ENCODE data around the gene ADAM11. TPM values are rescaled to one million over a fixed set of nuclear protein-coding genes. Genes with fewer than 3 reads are reported as not detected.
A peak's percentile ranks its signal among the peaks of the same experiment; 100 is the strongest.
"Not testable (repeated sequence)": the region's sequence is repeated elsewhere in the genome, so short reads cannot be mapped to it uniquely, and the experiment has no call there.

ADAM11 gene
- total RNA-seq, 2 donors from 2014 or later, result 0.41 to 5.7 TPM

DNA sequence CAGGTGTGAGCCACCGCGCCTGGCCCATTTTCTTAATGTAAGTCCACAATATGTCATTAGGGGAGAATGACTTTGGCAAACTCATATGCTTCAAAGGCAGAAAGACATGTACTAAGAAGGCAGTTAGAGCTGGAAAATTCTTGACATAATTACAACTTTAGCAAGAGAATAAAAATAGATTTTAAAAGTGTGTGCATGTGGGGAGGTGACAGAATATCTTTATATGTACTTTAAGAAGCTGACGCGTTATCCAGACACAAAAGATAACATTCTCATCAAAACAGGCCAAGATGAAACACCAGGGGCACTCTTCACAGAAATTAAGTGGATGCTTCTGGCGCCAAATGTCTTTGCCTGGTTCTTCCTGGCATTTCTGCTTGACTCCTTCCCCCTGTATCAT lies 43.1 kb downstream of the ADAM11 start:
- peaks cover 11 to 65% of the 10 kb centered on the region in 2 donors for H3K4me1 ChIP-seq (ENCODE audit: control insufficient read depth in 1 of 2, low read depth in 2 of 2)
- no peaks in the 10 kb centered on the region for H3K9me3 ChIP-seq
- no peak for TF ChIP-seq CTCF (IDR thresholded peaks at IDR 0.05)
- peaks cover 9% of the 10 kb centered on the region for H3K36me3 ChIP-seq
- ATAC-seq (ENCODE audit: insufficient number of reproducible peaks, low FRiP score, low read depth) (no peak), DNase-seq (ENCODE audit: low spot score) (no peak)
- H3K27me3 ChIP-seq (replicated peaks; ENCODE audit: insufficient read depth), result no peaks in the 10 kb centered on the region
- no peak overlapping the region for H3K4me3 ChIP-seq
- peak overlapping the region; percentile 57 to 72 for H3K27ac ChIP-seq

GRCh38 chr17:44804302-44805089 lies 45.7 kb downstream of the ADAM11 start:
- no peak for DNase-seq (ENCODE audit: low spot score)
- H3K27ac ChIP-seq, result peak overlapping the region in 1 of 2 donors; percentile 49

GRCh38 chr17:44807093-44807816 lies 48.5 kb downstream of the ADAM11 start:
- peaks cover 20 to 55% of the 10 kb centered on the region in 2 donors for H3K4me1 ChIP-seq (ENCODE audit: control insufficient read depth in 1 of 2, low read depth in 2 of 2)

More at GRCh38 chr17:44804302-44805089, 45.7 kb downstream of the ADAM11 start:
- no peak for ATAC-seq (ENCODE audit: insufficient number of reproducible peaks, low FRiP score, low read depth)
- Histone ChIP-seq H3K27me3 (replicated peaks; ENCODE audit: insufficient read depth) (no peaks in the 10 kb centered on the region), H3K36me3 (peaks cover 9% of the 10 kb centered on the region), H3K4me3 (no peak overlapping the region), H3K4me1 (ENCODE audit: control insufficient read depth in 1 of 2, low read depth in 2 of 2) (peaks cover 11 to 55% of the 10 kb centered on the region in 2 donors), H3K9me3 (no peaks in the 10 kb centered on the region)
- no peak for TF ChIP-seq CTCF (IDR thresholded peaks at IDR 0.05)

DNA sequence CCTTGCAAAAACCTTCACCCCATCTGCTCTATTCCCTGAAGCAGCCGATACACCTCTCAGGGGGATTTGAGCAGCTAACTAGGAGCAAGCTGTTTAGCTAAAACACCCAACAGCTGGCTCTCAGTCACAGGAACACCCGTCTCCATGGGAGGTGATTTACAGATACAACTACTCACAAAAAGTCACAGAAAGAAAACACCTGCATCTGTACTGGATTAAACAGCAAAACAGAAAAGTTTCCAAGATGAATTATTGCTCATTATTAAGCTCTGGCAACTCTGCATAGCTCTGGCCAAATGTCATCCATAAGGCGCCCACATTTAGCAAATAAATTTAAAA lies 49.0 kb downstream of the ADAM11 start:
- no peak overlapping the region for H3K4me3 ChIP-seq
- ATAC-seq (ENCODE audit: insufficient number of reproducible peaks, low FRiP score, low read depth) (no peak), DNase-seq (ENCODE audit: low spot score) (no peak)
- H3K4me1 ChIP-seq (ENCODE audit: control insufficient read depth in 1 of 2, low read depth in 2 of 2), result peaks cover 18 to 55% of the 10 kb centered on the region in 2 donors
- no peaks in the 10 kb centered on the region for H3K27me3 ChIP-seq (replicated peaks; ENCODE audit: insufficient read depth)
- TF ChIP-seq CTCF (IDR thresholded peaks at IDR 0.05), result no peak
- no peaks in the 10 kb centered on the region for H3K9me3 ChIP-seq
- H3K36me3 ChIP-seq, result peaks cover 9% of the 10 kb centered on the region
- no peak overlapping the region for H3K27ac ChIP-seq

More at GRCh38 chr17:44807093-44807816, 48.5 kb downstream of the ADAM11 start:
- Histone ChIP-seq H3K36me3 (peaks cover 9% of the 10 kb centered on the region), H3K27ac (no peak overlapping the region), H3K4me3 (no peak overlapping the region), H3K9me3 (no peaks in the 10 kb centered on the region), H3K27me3 (replicated peaks; ENCODE audit: insufficient read depth) (no peaks in the 10 kb centered on the region)
- TF ChIP-seq CTCF (IDR thresholded peaks at IDR 0.05), result no peak
- DNase-seq (ENCODE audit: low spot score) (no peak), ATAC-seq (ENCODE audit: insufficient number of reproducible peaks, low FRiP score, low read depth) (no peak)

GRCh38 chr17:44808156-44808555 lies 49.4 kb downstream of the ADAM11 start:
- H3K27me3 ChIP-seq (replicated peaks; ENCODE audit: insufficient read depth), result no peaks in the 10 kb centered on the region
- H3K4me1 ChIP-seq (ENCODE audit: control insufficient read depth in 1 of 2, low read depth in 2 of 2), result peaks cover 16 to 55% of the 10 kb centered on the region in 2 donors
- ATAC-seq (ENCODE audit: insufficient number of reproducible peaks, low FRiP score, low read depth) (no peak), DNase-seq (ENCODE audit: low spot score) (no peak)
- no peak for TF ChIP-seq CTCF (IDR thresholded peaks at IDR 0.05)
- H3K36me3 ChIP-seq, result peaks cover 9% of the 10 kb centered on the region
- no peaks in the 10 kb centered on the region for H3K9me3 ChIP-seq
- no peak overlapping the region for H3K4me3 ChIP-seq
- H3K27ac ChIP-seq, result no peak overlapping the region

- not testable (repeated sequence) for H3K36me3 ChIP-seq; H3K4me3 ChIP-seq; DNase-seq (ENCODE audit: low spot score); ATAC-seq (ENCODE audit: insufficient number of reproducible peaks, low FRiP score, low read depth); H3K27ac ChIP-seq; H3K27me3 ChIP-seq (replicated peaks; ENCODE audit: insufficient read depth); H3K9me3 ChIP-seq
- peaks cover 15 to 55% of the 10 kb centered on the region in 2 donors for H3K4me1 ChIP-seq (ENCODE audit: control insufficient read depth in 1 of 2, low read depth in 2 of 2)
These were observed 50.0 kb downstream of the ADAM11 start for GRCh38 chr17:44808656-44809388.

Measured in thoracic aorta (tissue), 2 donors.